H1 (cell line): ENCODE data around the gene TOP2B. TPM values are rescaled to one million over a fixed set of nuclear protein-coding genes. Genes with fewer than 3 reads are reported as not detected.

Experiments
- ATF2 ChIP-seq: IDR thresholded peaks from 2 replicates; pipeline ENCODE4 v1.6.1; 2012; ENCODE audit warnings: low read length, inconsistent platforms
- CHD7 ChIP-seq: fragments of 300-600 bp; sonication (generic); IDR thresholded peaks from 2 replicates; pipeline ENCODE4 v1.7.1; 2012; ENCODE audit warnings: low read length, moderate library complexity, mild to moderate bottlenecking, inconsistent platforms; ENCODE audit not compliant: insufficient replicate concordance
- E2F6 ChIP-seq: IDR thresholded peaks from 2 replicates; pipeline ENCODE4 v1.6.1; 2012; ENCODE audit warnings: inconsistent platforms
- KDM4A ChIP-seq: IDR thresholded peaks from one replicate; pipeline ENCODE4 v1.7.1; 2012; ENCODE audit warnings: low read depth, mild to moderate bottlenecking, moderate library complexity, low read length, inconsistent platforms; ENCODE audit not compliant: severe bottlenecking
- MAFK ChIP-seq: IDR thresholded peaks from 2 replicates; pipeline ENCODE4 v1.6.1; 2012; ENCODE audit warnings: low read depth, mild to moderate bottlenecking, improper control_type of control experiment, low read length
- MAX ChIP-seq: IDR thresholded peaks from 2 replicates; pipeline ENCODE4 v1.6.1; 2012; ENCODE audit warnings: inconsistent platforms
- POLR2A ChIP-seq, 2 experiments: IDR thresholded peaks; 1 replicate in 1 of 2; 2 replicates in 1 of 2; pipeline ENCODE4 v1.6.1; 2011; ENCODE audit warnings: low read depth in 2 of 2, low read length in 2 of 2, mild to moderate bottlenecking in 2 of 2; ENCODE audit errors: control extremely low read depth in 1 of 2
- POU5F1 ChIP-seq: IDR thresholded peaks from 2 replicates; pipeline ENCODE4 v1.6.1; 2011; ENCODE audit warnings: low read depth, mild to moderate bottlenecking, low read length, moderate library complexity
- polyA plus RNA-seq, 7 experiments: library from polyadenylated mRNA; depleted of rRNA in 3 of 7; stranded (reverse) in 5 of 7; unstranded in 2 of 7; fragments of >200 nt in 5 of 7; fragments of 200-250 nt in 2 of 7; gene quantifications; 1 replicate in 5 of 7; 2 replicates in 1 of 7; 4 replicates in 1 of 7; pipeline versions ENCODE4 v1.2.1 to v1.2.3, GENCODE V29; 2011 to 2013; ENCODE audit warnings: missing spikeins in 2 of 7, mixed read lengths in 2 of 7
- total RNA-seq: library from RNA; stranded (reverse); fragmentation: NEBNext Ultra II Directional; extraction: Animal tissue kit (Norgen Biotek cat#: 25700); gene quantifications from 2 replicates; pipeline ENCODE4 v1.2.1, GENCODE V29; 2021

Gene TOP2B
- total and polyA plus RNA-seq, 2 of the 8 experiments (the other 6 are each of a cell fraction or from before 2014, with no cell fraction given), result 34.9 to 206 TPM

GRCh38 chr3:25603703-25604102, 61.0 kb downstream of the TOP2B start (continued):
- TF ChIP-seq CHD7, result no peak
- TF ChIP-seq E2F6, result no peak
- TF ChIP-seq ATF2, result no peak
- TF ChIP-seq POLR2A (IDR thresholded peaks at IDR 0.05; ENCODE audit: control extremely low read depth in 1 of 2, low read depth in 2 of 2, low read length in 2 of 2), result no peak
- TF ChIP-seq MAX, result no peak
- no peak for TF ChIP-seq KDM4A
- TF ChIP-seq POU5F1, result no peak
- no peak for TF ChIP-seq MAFK
